KMS-11 (cell line): Measurements from ENCODE around the gene ALX1.

Source experiments
- H2AFZ ChIP-seq: fragments of 200-600 bp; sonication (generic); 2 replicates; pipeline ENCODE4 v1.6.1; 2016; ENCODE audit warnings: antibody characterized with exemption, mixed run types, low read depth
- H3K27ac ChIP-seq: fragments of 200-600 bp; sonication (generic); 2 replicates; pipeline ENCODE4 v1.6.1; 2016; ENCODE audit warnings: mild to moderate bottlenecking, mixed run types
- H3K27me3 ChIP-seq: fragments of 200-600 bp; sonication (generic); 2 replicates; pipeline ENCODE4 v1.6.1; 2017; ENCODE audit warnings: mild to moderate bottlenecking, low read depth, mixed run types, moderate library complexity; ENCODE audit not compliant: insufficient read depth
- H3K36me3 ChIP-seq: fragments of 200-600 bp; sonication (generic); 2 replicates; pipeline ENCODE4 v1.6.1; 2017; ENCODE audit warnings: mild to moderate bottlenecking, mixed run types; ENCODE audit not compliant: insufficient read depth
- H3K4me1 ChIP-seq: fragments of 200-600 bp; sonication (generic); 2 replicates; pipeline ENCODE4 v1.6.1; 2016; ENCODE audit warnings: mild to moderate bottlenecking, low read depth, mixed run types; ENCODE audit not compliant: poor library complexity, severe bottlenecking
- H3K4me2 ChIP-seq: fragments of 200-600 bp; sonication (generic); 2 replicates; pipeline ENCODE4 v1.7.0; 2016; ENCODE audit warnings: mild to moderate bottlenecking, mixed run types
- H3K4me3 ChIP-seq: fragments of 200-600 bp; sonication (generic); IDR thresholded peaks from 2 replicates; pipeline ENCODE4 v1.6.1; 2017; ENCODE audit warnings: low read depth, low read length, mixed read lengths; ENCODE audit not compliant: insufficient read depth
- H3K79me2 ChIP-seq: fragments of 200-600 bp; sonication (generic); 2 replicates; pipeline ENCODE4 v1.6.1; 2016; ENCODE audit warnings: low read depth, mixed run types; ENCODE audit not compliant: insufficient read depth
- H3K9ac ChIP-seq: fragments of 200-600 bp; sonication (generic); 2 replicates; pipeline ENCODE4 v1.6.1; 2016; ENCODE audit warnings: mild to moderate bottlenecking, mixed run types
- H4K20me1 ChIP-seq: fragments of 200-600 bp; sonication (generic); 2 replicates; pipeline ENCODE4 v1.6.1; 2016; ENCODE audit warnings: mild to moderate bottlenecking, mixed run types; ENCODE audit not compliant: insufficient read depth
- CTCF ChIP-seq: fragments of 200-600 bp; sonication (generic); conservative IDR thresholded peaks from 2 replicates; pipeline ENCODE4 v1.6.1; 2017; ENCODE audit warnings: low read depth, mild to moderate bottlenecking, antibody characterized with exemption, low read length, moderate library complexity, mixed read lengths

The ALX1 gene

GRCh38 chr12:85273381-85274314 is 6.4 kb upstream of the ALX1 start:
- peak overlapping the region; percentile 69 for H2AFZ ChIP-seq

GRCh38 chr12:85274315-85274651 is 5.7 kb upstream of the ALX1 start:
- H3K36me3 ChIP-seq = no peaks in the 10 kb centered on the region
- H3K4me2 ChIP-seq = 0 out of 2 replicates have a peak overlapping the region, but pooled peaks have one; percentile 40
- no peaks in the 10 kb centered on the region for H3K79me2 ChIP-seq
- no peaks in the 10 kb centered on the region for H4K20me1 ChIP-seq
- peaks cover 31% of the 10 kb centered on the region for H3K4me1 ChIP-seq
- no peak overlapping the region for H3K27ac ChIP-seq
- H3K4me3 ChIP-seq = no peak overlapping the region
- H3K9ac ChIP-seq = no peak overlapping the region
- no peak for TF ChIP-seq CTCF
- no peak overlapping the region; the same call in 1 of the 2 replicates for H2AFZ ChIP-seq
- H3K27me3 ChIP-seq = no peaks in the 10 kb centered on the region

More at GRCh38 chr12:85273381-85274314, 6.4 kb upstream of the ALX1 start:
- Histone ChIP-seq H3K9ac (no peak overlapping the region; the same call in 1 of the 2 replicates), H3K4me2 (peak overlapping the region; percentile 40; the same call in 1 of the 2 replicates), H3K27me3 (no peaks in the 10 kb centered on the region), H4K20me1 (no peaks in the 10 kb centered on the region), H3K27ac (no peak overlapping the region), H3K79me2 (no peaks in the 10 kb centered on the region), H3K4me3 (no peak overlapping the region), H3K36me3 (no peaks in the 10 kb centered on the region), H3K4me1 (peaks cover 31% of the 10 kb centered on the region)
- no peak for TF ChIP-seq CTCF

GRCh38 chr12:85275374-85275773 is 4.6 kb upstream of the ALX1 start:
- H3K27ac ChIP-seq = no peak overlapping the region
- H3K4me3 ChIP-seq = no peak overlapping the region
- H3K9ac ChIP-seq = no peak overlapping the region

GRCh38 chr12:85277191-85277590 is 2.8 kb upstream of the ALX1 start:
- Histone ChIP-seq H3K4me2 (no peak overlapping the region), H3K4me1 (peaks cover 30% of the 10 kb centered on the region), H3K27me3 (no peaks in the 10 kb centered on the region), H3K36me3 (no peaks in the 10 kb centered on the region), H3K79me2 (no peaks in the 10 kb centered on the region), H4K20me1 (no peaks in the 10 kb centered on the region), H3K27ac (no peak overlapping the region), H2AFZ (no peak overlapping the region), H3K4me3 (no peak overlapping the region), H3K9ac (no peak overlapping the region)
- TF ChIP-seq CTCF = no peak

More at GRCh38 chr12:85275374-85275773, 4.6 kb upstream of the ALX1 start:
- H3K79me2 ChIP-seq = no peaks in the 10 kb centered on the region
- H3K36me3 ChIP-seq = no peaks in the 10 kb centered on the region
- TF ChIP-seq CTCF = no peak
- no peaks in the 10 kb centered on the region for H3K27me3 ChIP-seq
- H3K4me2 ChIP-seq = no peak overlapping the region; the same call in 1 of the 2 replicates
- no peaks in the 10 kb centered on the region for H4K20me1 ChIP-seq
- peaks cover 31% of the 10 kb centered on the region for H3K4me1 ChIP-seq
- no peak overlapping the region; the same call in 1 of the 2 replicates for H2AFZ ChIP-seq
